ENCODE results near the gene COL6A2. TPM values are rescaled to one million over a fixed set of nuclear protein-coding genes. Genes with fewer than 3 reads are reported as not detected.
A peak's percentile ranks its signal among the peaks of the same experiment; 100 is the strongest.

The COL6A2 gene
- total and polyA plus RNA-seq, 10 donors = 101 to 259 (median 192) TPM

DNA sequence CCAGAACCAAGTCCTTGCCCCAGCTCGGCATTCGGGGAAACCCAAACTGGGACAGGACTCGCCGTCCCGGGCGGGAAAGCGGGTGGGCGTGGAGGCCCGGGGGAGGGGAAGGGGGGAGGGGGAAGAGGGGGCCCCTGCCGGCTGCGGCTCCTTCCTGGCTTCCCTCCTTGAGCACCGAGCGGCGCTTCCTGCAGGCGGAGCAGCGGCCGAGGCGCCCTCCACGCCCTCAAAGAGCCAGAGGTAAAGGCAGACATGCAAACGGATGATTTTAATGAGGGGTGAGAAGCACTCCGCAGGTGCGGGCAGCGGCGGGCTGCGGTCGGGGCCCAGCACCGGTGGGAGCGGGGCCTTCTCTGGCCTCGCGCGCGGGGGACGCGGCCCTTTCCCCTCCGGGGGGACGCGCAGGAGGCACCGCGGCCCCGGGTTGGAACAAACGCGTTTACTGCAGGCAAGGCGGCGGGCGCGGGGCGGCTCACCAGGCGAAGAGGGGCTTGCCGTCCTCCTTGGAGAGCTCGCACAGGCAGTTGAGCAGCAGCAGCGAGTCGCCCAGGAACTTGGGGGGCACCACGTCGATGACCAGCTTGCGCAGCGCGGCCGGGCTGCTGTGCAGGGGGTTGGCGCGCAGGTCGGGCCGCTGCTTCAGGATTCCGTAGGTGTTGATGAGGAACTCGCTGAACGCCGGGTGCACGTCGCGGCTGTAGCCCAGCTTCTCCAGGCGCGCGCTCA is 63.2 kb downstream of the COL6A2 start:
- Histone ChIP-seq H3K27ac (no peak overlapping the region), H3K4me3 (peak overlapping the region in 3 of 8 donors; percentile 2 to 46 (median 17)), H3K36me3 (peaks cover 0 to 28% (median 0%) of the 10 kb centered on the region in 6 donors), H3K27me3 (replicated peaks in 1 of 7) (peaks cover 0 to 32% (median 11%) of the 10 kb centered on the region in 7 donors), H3K4me1 (peaks cover 0 to 10% (median 0%) of the 10 kb centered on the region in 6 donors), H3K9me3 (no peaks in the 10 kb centered on the region)
- peak; percentile 48 for DNase-seq
- intact Hi-C loops (cut with DNase I; ENCODE audit: low total_unique reads) = no loop called here
- 52 to 96% (median 79%) methylated on average over 46 to 72 of the region's 72 CpGs for WGBS, 5 donors
- TF ChIP-seq POLR2AphosphoS5 (IDR thresholded peaks at IDR 0.05) (no peak), POLR2A (IDR thresholded peaks at IDR 0.05) (no peak)
- TF ChIP-seq, protein P1, sequence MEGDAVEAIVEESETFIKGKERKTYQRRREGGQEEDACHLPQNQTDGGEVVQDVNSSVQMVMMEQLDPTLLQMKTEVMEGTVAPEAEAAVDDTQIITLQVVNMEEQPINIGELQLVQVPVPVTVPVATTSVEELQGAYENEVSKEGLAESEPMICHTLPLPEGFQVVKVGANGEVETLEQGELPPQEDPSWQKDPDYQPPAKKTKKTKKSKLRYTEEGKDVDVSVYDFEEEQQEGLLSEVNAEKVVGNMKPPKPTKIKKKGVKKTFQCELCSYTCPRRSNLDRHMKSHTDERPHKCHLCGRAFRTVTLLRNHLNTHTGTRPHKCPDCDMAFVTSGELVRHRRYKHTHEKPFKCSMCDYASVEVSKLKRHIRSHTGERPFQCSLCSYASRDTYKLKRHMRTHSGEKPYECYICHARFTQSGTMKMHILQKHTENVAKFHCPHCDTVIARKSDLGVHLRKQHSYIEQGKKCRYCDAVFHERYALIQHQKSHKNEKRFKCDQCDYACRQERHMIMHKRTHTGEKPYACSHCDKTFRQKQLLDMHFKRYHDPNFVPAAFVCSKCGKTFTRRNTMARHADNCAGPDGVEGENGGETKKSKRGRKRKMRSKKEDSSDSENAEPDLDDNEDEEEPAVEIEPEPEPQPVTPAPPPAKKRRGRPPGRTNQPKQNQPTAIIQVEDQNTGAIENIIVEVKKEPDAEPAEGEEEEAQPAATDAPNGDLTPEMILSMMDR (IDR thresholded peaks at IDR 0.05 in 8 of 11, conservative IDR thresholded peaks at IDR 0.05 in 3 of 11) = no peak

DNA sequence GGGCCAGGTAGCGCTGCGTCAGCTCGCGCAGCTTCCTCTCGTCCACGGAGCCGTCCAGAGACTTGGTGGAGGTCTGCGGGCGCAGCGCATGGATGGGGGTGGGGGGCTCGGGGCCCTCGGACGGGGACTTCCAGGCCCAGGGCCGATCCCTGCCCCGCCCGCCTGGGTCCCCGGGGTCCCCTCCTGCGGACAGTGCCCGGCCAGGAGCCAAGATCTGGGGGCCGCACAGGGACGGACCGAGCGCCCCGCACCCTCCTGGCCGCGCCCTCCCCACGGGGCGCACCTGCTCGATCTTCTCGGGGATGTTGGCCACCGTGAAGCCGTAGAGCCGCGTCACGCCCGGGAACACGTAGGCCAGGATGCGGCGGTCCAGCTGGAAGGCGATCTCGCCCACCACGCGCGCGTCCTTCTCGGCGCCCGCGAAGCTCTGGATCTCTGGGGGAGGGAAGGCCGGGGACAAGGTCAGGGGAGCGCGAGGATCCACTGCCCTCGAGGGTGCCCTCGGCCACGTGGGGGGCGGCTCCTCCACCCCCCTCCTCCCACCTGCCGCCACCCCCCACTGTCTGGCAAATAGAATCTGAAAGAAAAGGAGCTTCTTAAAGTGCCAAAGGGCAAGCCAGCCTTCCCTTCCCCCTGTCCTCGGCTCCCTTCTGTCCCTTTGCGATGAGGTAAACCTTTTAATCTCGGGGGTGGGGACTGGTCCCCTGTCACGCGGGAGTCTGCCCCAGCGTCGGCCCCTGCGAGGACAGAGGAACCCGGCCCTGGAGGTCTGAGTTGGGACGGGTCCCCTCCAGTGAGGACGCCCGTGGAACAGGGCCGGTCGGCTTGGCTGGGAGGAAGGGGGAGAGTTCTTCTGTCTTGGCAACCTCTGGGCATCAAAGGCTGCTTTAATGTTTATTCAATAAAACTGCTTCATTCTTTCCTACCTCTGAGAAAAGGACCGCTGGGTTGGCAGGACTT is 64.0 kb downstream of the COL6A2 start:
- 72 to 96% (median 85%) methylated on average over 67 to 72 of the region's 72 CpGs for WGBS, 5 donors
- H3K27me3 ChIP-seq (replicated peaks in 1 of 7) = peaks cover 0 to 32% (median 11%) of the 10 kb centered on the region in 7 donors
- H3K9me3 ChIP-seq = no peaks in the 10 kb centered on the region
- no peak for DNase-seq
- H3K4me3 ChIP-seq = peak overlapping the region in 1 of 8 donors; percentile 46
- no peak for TF ChIP-seq POLR2AphosphoS5 (IDR thresholded peaks at IDR 0.05)
- TF ChIP-seq, protein P1 (IDR thresholded peaks at IDR 0.05 in 8 of 11, conservative IDR thresholded peaks at IDR 0.05 in 3 of 11) = no peak
- TF ChIP-seq POLR2A (IDR thresholded peaks at IDR 0.05) = no peak
- peaks cover 0 to 10% (median 0%) of the 10 kb centered on the region in 6 donors for H3K4me1 ChIP-seq
- intact Hi-C loops (cut with DNase I; ENCODE audit: low total_unique reads) = no loop called here
- H3K36me3 ChIP-seq = peaks cover 0 to 28% (median 0%) of the 10 kb centered on the region in 6 donors
- no peak overlapping the region for H3K27ac ChIP-seq

DNA sequence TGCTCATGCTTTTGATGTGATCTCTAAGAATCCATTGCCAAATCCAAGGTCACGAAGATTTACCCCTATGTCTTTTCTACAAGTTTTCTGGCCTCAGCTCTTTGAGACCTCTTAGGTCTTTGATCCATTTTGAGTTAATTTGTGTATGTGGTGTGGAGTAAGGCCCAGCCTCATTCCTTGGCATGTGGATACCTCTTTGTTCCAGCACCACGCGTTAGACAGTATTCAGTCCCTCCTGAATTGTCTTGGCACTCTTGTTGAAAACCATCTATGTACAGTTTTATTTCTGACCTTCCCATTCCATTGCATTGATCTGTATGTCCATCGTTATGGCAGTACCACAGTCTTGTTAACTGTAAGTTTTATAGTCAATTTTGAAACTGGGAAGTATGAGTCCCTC is 65.5 kb downstream of the COL6A2 start:
- TF ChIP-seq, protein P1 (IDR thresholded peaks at IDR 0.05 in 8 of 11, conservative IDR thresholded peaks at IDR 0.05 in 3 of 11) = no peak
- no peak for TF ChIP-seq POLR2AphosphoS5 (IDR thresholded peaks at IDR 0.05)
- TF ChIP-seq POLR2A (IDR thresholded peaks at IDR 0.05) = no peak
- peaks cover 0 to 34% (median 0%) of the 10 kb centered on the region in 6 donors for H3K36me3 ChIP-seq
- no peak overlapping the region for H3K4me3 ChIP-seq
- no peaks in the 10 kb centered on the region for H3K9me3 ChIP-seq
- intact Hi-C loops (cut with DNase I; ENCODE audit: low total_unique reads) = no loop called here
- peaks cover 0 to 10% (median 0%) of the 10 kb centered on the region in 6 donors for H3K4me1 ChIP-seq
- 80 to 96% (median 91%) methylated on average over 4 of the region's 4 CpGs for WGBS, 5 donors
- no peak for DNase-seq
- peaks cover 0 to 32% (median 11%) of the 10 kb centered on the region in 7 donors for H3K27me3 ChIP-seq (replicated peaks in 1 of 7)
- no peak overlapping the region for H3K27ac ChIP-seq

Measured in spleen (tissue), 11 donors.